Endothelial cell (in vitro differentiated cells): ENCODE data around the gene NUDT16. TPM values are rescaled to one million over a fixed set of nuclear protein-coding genes. Genes with fewer than 3 reads are reported as not detected.

Source experiments
- DNase-seq: peaks from one replicate; pipeline ENCODE4 v3.0.0; 2021; ENCODE audit warnings: low spot score
- H3K27ac Mint-ChIP-seq: one replicate; pipeline ENCODE4 v1.8.0; 2021; ENCODE audit warnings: mixed read lengths, inconsistent platforms; ENCODE audit not compliant: unreplicated experiment
- H3K27me3 Mint-ChIP-seq: one replicate; pipeline ENCODE4 v1.8.0; 2021; ENCODE audit warnings: mild to moderate bottlenecking, moderate library complexity, mixed read lengths, inconsistent platforms; ENCODE audit not compliant: unreplicated experiment
- H3K36me3 Mint-ChIP-seq: one replicate; pipeline ENCODE4 v1.8.0; 2021; ENCODE audit warnings: mild to moderate bottlenecking, low read depth, mixed read lengths, inconsistent platforms; ENCODE audit not compliant: unreplicated experiment
- H3K4me1 Mint-ChIP-seq: one replicate; pipeline ENCODE4 v1.8.0; 2021; ENCODE audit warnings: mild to moderate bottlenecking, mixed read lengths, inconsistent platforms; ENCODE audit not compliant: unreplicated experiment
- H3K4me3 Mint-ChIP-seq: one replicate; pipeline ENCODE4 v1.8.0; 2021; ENCODE audit warnings: mild to moderate bottlenecking, mixed read lengths, inconsistent platforms; ENCODE audit not compliant: unreplicated experiment
- H3K9me3 Mint-ChIP-seq: one replicate; pipeline ENCODE4 v1.8.0; 2021; ENCODE audit warnings: mixed read lengths, inconsistent platforms; ENCODE audit not compliant: unreplicated experiment
- CTCF ChIP-seq: fragments of 200-600 bp; sonication (generic); IDR thresholded peaks from one replicate; pipeline ENCODE4 v1.5.0; 2021; ENCODE audit warnings: antibody characterized with exemption; ENCODE audit not compliant: unreplicated experiment
- total RNA-seq: library from RNA; stranded (reverse); fragmentation: NEBNext Ultra II Directional; extraction: Animal tissue kit (Norgen Biotek cat#: 25700); gene quantifications from one replicate; pipeline ENCODE4 v1.2.1, GENCODE V29; 2021; ENCODE audit not compliant: unreplicated experiment

Gene NUDT16
- total RNA-seq, 1 donor from 2014 or later = 26.0 TPM

GRCh38 chr3:131349946-131350347 lies 31.6 kb upstream of the NUDT16 start:
- Mint-ChIP-seq H3K27ac (no peak overlapping the region), H3K4me3 (no peak overlapping the region), H3K9me3 (no peaks in the 10 kb centered on the region), H3K27me3 (no peaks in the 10 kb centered on the region), H3K4me1 (peaks cover 34% of the 10 kb centered on the region), H3K36me3 (peaks cover 3% of the 10 kb centered on the region)
- no peak for TF ChIP-seq CTCF
- no peak for DNase-seq

GRCh38 chr3:131350506-131350905 lies 31.1 kb upstream of the NUDT16 start:
- peaks cover 3% of the 10 kb centered on the region for H3K36me3 Mint-ChIP-seq
- DNase-seq = no peak
- H3K4me1 Mint-ChIP-seq = peaks cover 34% of the 10 kb centered on the region
- H3K9me3 Mint-ChIP-seq = no peaks in the 10 kb centered on the region
- TF ChIP-seq CTCF = no peak
- no peaks in the 10 kb centered on the region for H3K27me3 Mint-ChIP-seq
- no peak overlapping the region for H3K4me3 Mint-ChIP-seq
- H3K27ac Mint-ChIP-seq = no peak overlapping the region

GRCh38 chr3:131353016-131353877 lies 28.3 kb upstream of the NUDT16 start:
- no peaks in the 10 kb centered on the region for H3K27me3 Mint-ChIP-seq
- DNase-seq = no peak
- H3K4me1 Mint-ChIP-seq = peaks cover 30% of the 10 kb centered on the region
- H3K36me3 Mint-ChIP-seq = peaks cover 3% of the 10 kb centered on the region
- H3K9me3 Mint-ChIP-seq = no peaks in the 10 kb centered on the region
- no peak overlapping the region for H3K4me3 Mint-ChIP-seq
- TF ChIP-seq CTCF = no peak
- H3K27ac Mint-ChIP-seq = no peak overlapping the region

- no peak overlapping the region for H3K27ac Mint-ChIP-seq
- H3K27me3 Mint-ChIP-seq = no peaks in the 10 kb centered on the region
- no peak overlapping the region for H3K4me3 Mint-ChIP-seq
- no peak for TF ChIP-seq CTCF
- H3K4me1 Mint-ChIP-seq = peaks cover 25% of the 10 kb centered on the region
- peaks cover 3% of the 10 kb centered on the region for H3K36me3 Mint-ChIP-seq
- no peaks in the 10 kb centered on the region for H3K9me3 Mint-ChIP-seq
- no peak for DNase-seq
Measured at GRCh38 chr3:131353986-131354385, 27.6 kb upstream of the NUDT16 start.

- Mint-ChIP-seq H3K4me1 (peaks cover 14% of the 10 kb centered on the region), H3K27me3 (no peaks in the 10 kb centered on the region), H3K9me3 (peaks cover 2% of the 10 kb centered on the region), H3K27ac (no peak overlapping the region), H3K4me3 (no peak overlapping the region), H3K36me3 (no peaks in the 10 kb centered on the region)
- no peak for DNase-seq
- TF ChIP-seq CTCF = no peak
Measured at GRCh38 chr3:131356006-131356595, 25.5 kb upstream of the NUDT16 start.
